GM23338 (cell line): Measurements from ENCODE around the gene MACROD1. TPM values are rescaled to one million over a fixed set of nuclear protein-coding genes. Genes with fewer than 3 reads are reported as not detected.

ENCODE experiments used
- ATAC-seq: fragments of 200-7000 bp; cut with Tn5 transposase; 3 replicates; pipeline ENCODE4 v1.9.1; 2020
- DNase-seq: peaks from one replicate; pipeline ENCODE4 v3.0.0-alpha.2; 2015; ENCODE audit warnings: low spot score
- H2AFZ ChIP-seq: fragments of 200-600 bp; sonication (generic); 2 replicates; pipeline ENCODE4 v1.8.0; 2016; ENCODE audit warnings: antibody characterized with exemption, mild to moderate bottlenecking, moderate library complexity
- H3F3A ChIP-seq: fragments of 200-600 bp; sonication (generic); replicated peaks from 2 replicates; pipeline ENCODE4 v1.8.0; 2017; ENCODE audit warnings: antibody characterized with exemption, mixed run types, low read depth
- H3K27ac ChIP-seq: fragments of 200-600 bp; sonication (generic); 2 replicates; pipeline ENCODE4 v1.6.1; 2016; ENCODE audit warnings: low read depth
- H3K27me3 ChIP-seq: fragments of 200-600 bp; sonication (generic); 2 replicates; pipeline ENCODE4 v1.8.0; 2016; ENCODE audit warnings: mild to moderate bottlenecking, mixed run types, moderate library complexity; ENCODE audit not compliant: insufficient read depth
- H3K36me3 ChIP-seq: fragments of 200-600 bp; sonication (generic); 2 replicates; pipeline ENCODE4 v1.8.0; 2016; ENCODE audit warnings: mild to moderate bottlenecking; ENCODE audit not compliant: insufficient read depth
- H3K4me1 ChIP-seq: fragments of 200-600 bp; sonication (generic); 2 replicates; pipeline ENCODE4 v1.8.0; 2016; ENCODE audit warnings: mild to moderate bottlenecking, moderate library complexity; ENCODE audit not compliant: insufficient read depth
- H3K4me2 ChIP-seq: fragments of 200-600 bp; sonication (generic); 2 replicates; pipeline ENCODE4 v1.7.1; 2017; ENCODE audit warnings: mixed run types
- H3K4me3 ChIP-seq: fragments of 200-600 bp; sonication (generic); 2 replicates; pipeline ENCODE4 v1.6.1; 2016; ENCODE audit warnings: mixed run types
- H3K79me2 ChIP-seq: fragments of 200-600 bp; sonication (generic); replicated peaks from 2 replicates; pipeline ENCODE4 v1.8.0; 2017; ENCODE audit warnings: mild to moderate bottlenecking; ENCODE audit not compliant: insufficient read depth
- H3K9me2 ChIP-seq: fragments of 200-600 bp; sonication (generic); 2 replicates; pipeline ENCODE4 v1.8.0; 2017; ENCODE audit not compliant: insufficient read depth
- H4K20me1 ChIP-seq: fragments of 200-600 bp; sonication (generic); replicated peaks from 2 replicates; pipeline ENCODE4 v1.8.0; 2017; ENCODE audit warnings: mild to moderate bottlenecking; ENCODE audit not compliant: insufficient read depth
- H3K27ac Mint-ChIP-seq: 2 replicates; pipeline ENCODE4 v1.8.0; 2020; ENCODE audit warnings: inconsistent platforms, mild to moderate bottlenecking, moderate library complexity, mixed read lengths
- H3K27me3 Mint-ChIP-seq: 3 replicates; pipeline ENCODE4 v1.8.0; 2022; ENCODE audit warnings: low read depth, mild to moderate bottlenecking, moderate library complexity, mixed read lengths, inconsistent platforms; ENCODE audit not compliant: insufficient read depth, poor library complexity
- H3K36me3 Mint-ChIP-seq: 3 replicates; pipeline ENCODE4 v1.8.0; 2021; ENCODE audit warnings: low read depth, mild to moderate bottlenecking, inconsistent platforms, moderate library complexity, mixed read lengths
- H3K4me1 Mint-ChIP-seq: 3 replicates; pipeline ENCODE4 v1.8.0; 2020; ENCODE audit warnings: mild to moderate bottlenecking, inconsistent platforms, mixed read lengths
- H3K4me3 Mint-ChIP-seq: 3 replicates; pipeline ENCODE4 v1.8.0; 2021; ENCODE audit warnings: moderate library complexity, mild to moderate bottlenecking, inconsistent platforms, mixed read lengths
- H3K9me3 Mint-ChIP-seq: 3 replicates; pipeline ENCODE4 v1.8.0; 2020; ENCODE audit warnings: moderate library complexity, mild to moderate bottlenecking, inconsistent platforms, mixed read lengths
- CREB1 ChIP-seq: fragments of 250-450 bp; sonication (Bioruptor Pico); IDR thresholded peaks from 2 replicates; pipeline ENCODE4 v1.5.0; 2020; ENCODE audit warnings: low read depth, mild to moderate bottlenecking, moderate library complexity
- EZH2 ChIP-seq: fragments of 200-600 bp; sonication (generic); IDR thresholded peaks from one replicate; pipeline ENCODE4 v1.8.0; 2017; ENCODE audit warnings: antibody characterized with exemption, mild to moderate bottlenecking, low read depth; ENCODE audit not compliant: unreplicated experiment
- JUNB ChIP-seq: IDR thresholded peaks from one replicate; pipeline ENCODE4 v1.6.1; 2016; ENCODE audit warnings: antibody characterized with exemption; ENCODE audit not compliant: unreplicated experiment
- NANOG ChIP-seq: IDR thresholded peaks from 2 replicates; pipeline ENCODE4 v1.6.1; 2016; ENCODE audit warnings: antibody characterized with exemption, borderline replicate concordance
- POLR2AphosphoS5 ChIP-seq: IDR thresholded peaks from 2 replicates; pipeline ENCODE4 v1.6.1; 2016; ENCODE audit warnings: antibody characterized with exemption, low read depth
- STAT1 ChIP-seq: IDR thresholded peaks from one replicate; pipeline ENCODE4 v1.6.1; 2016; ENCODE audit warnings: antibody characterized with exemption; ENCODE audit not compliant: unreplicated experiment
- ZNF114 ChIP-seq: fragments of 250-450 bp; sonication (Bioruptor Pico); IDR thresholded peaks from 2 replicates; pipeline ENCODE4 v1.5.0; 2020; ENCODE audit warnings: mild to moderate bottlenecking, moderate library complexity
- polyA plus RNA-seq: library from polyadenylated mRNA; unstranded; fragments of >200 nt; fragmentation: Nextera tagmentation; extraction: Ambion mirVana; gene quantifications from 2 replicates; pipeline ENCODE4 v1.2.1, GENCODE V29; 2016
- total RNA-seq: library from RNA; depleted of rRNA; stranded (reverse); fragments of >200 nt; shearing (Covaris generic); gene quantifications from 2 replicates; pipeline ENCODE4 v1.2.3, GENCODE V29; 2014
- TF ChIP-seq, protein P1 (sequence below): IDR thresholded peaks from one replicate; pipeline ENCODE4 v1.6.1; 2018; ENCODE audit warnings: antibody characterized with exemption; ENCODE audit not compliant: unreplicated experiment
- TF ChIP-seq, protein P2 (sequence below), 2 experiments: fragments of 200-600 bp in 1 of 2; sonication (generic) in 1 of 2; conservative IDR thresholded peaks; 2 replicates each; pipeline versions ENCODE4 v1.5.1 to v1.6.1; 2016 to 2017; ENCODE audit warnings: antibody characterized with exemption in 2 of 2, low read depth in 2 of 2, mild to moderate bottlenecking in 2 of 2, moderate library complexity in 1 of 2

Gene MACROD1
- total and polyA plus RNA-seq, 2 experiments from 2014 or later = 33.0 to 51.6 TPM

DNA sequence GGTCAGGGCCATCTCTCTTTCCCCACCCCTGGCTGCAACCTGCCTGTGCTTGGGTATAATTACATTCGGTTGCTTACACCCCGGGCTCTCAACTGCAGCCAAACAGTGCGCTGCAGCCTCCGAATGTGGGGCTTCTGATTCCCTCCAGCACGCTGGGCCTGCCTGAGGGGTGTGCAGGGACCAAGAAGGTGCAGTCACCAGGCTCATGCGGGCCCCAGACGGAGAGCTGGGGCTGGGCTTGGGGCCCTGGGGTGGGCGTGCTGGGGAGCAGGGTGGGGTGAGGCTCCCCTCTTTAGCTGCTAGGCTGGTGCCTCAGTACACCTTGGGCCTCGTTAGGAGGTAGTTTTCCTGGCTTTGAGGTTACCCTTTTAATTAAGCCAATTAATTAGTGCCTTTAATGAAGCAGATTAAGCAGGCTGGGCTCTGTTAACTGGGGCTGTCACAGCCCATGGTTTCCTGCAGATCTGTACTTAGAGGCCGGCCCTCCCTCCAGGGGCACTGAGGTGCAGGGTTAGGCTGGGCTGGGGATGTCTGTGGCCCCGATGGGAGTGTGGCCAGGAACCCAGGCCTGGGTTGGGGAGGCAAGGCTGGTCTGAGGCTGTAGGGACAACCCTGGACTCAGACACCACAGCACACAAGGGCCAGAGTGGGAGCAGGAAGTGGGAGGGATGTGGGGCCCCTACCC is 112.8 kb downstream of the MACROD1 start:
- H3F3A ChIP-seq = 0 out of 2 replicates have a peak, but pooled peaks cover 11% of the 10 kb centered on the region
- Mint-ChIP-seq H3K4me3 (no peak overlapping the region), H3K4me1 (peaks cover 27% of the 10 kb centered on the region), H3K9me3 (no peaks in the 10 kb centered on the region), H3K36me3 (no peaks in the 10 kb centered on the region), H3K27ac (no peak overlapping the region), H3K27me3 (peaks cover 39% of the 10 kb centered on the region)
- H4K20me1 ChIP-seq = no peaks in the 10 kb centered on the region; the same call in 1 of the 2 replicates
- no peak overlapping the region for H2AFZ ChIP-seq
- no peaks in the 10 kb centered on the region for H3K36me3 ChIP-seq
- H3K27me3 ChIP-seq = peaks cover 90% of the 10 kb centered on the region
- DNase-seq (no peak), ATAC-seq (peak; percentile 24)
- peak overlapping the region; percentile 55; the same call in 1 of the 2 replicates for H3K4me2 ChIP-seq
- H3K9me2 ChIP-seq = no peaks in the 10 kb centered on the region
- H3K79me2 ChIP-seq = no peaks in the 10 kb centered on the region
- H3K4me1 ChIP-seq = peaks cover 14% of the 10 kb centered on the region; the same call in 1 of the 2 replicates
- no peak overlapping the region for H3K4me3 ChIP-seq
- no peak for TF ChIP-seq STAT1
- no peak for TF ChIP-seq POLR2AphosphoS5
- no peak for TF ChIP-seq ZNF114 (CRISPR knock-in tag)
- no peak for TF ChIP-seq JUNB
- no peak for TF ChIP-seq EZH2
- H3K27ac ChIP-seq = no peak overlapping the region

DNA sequence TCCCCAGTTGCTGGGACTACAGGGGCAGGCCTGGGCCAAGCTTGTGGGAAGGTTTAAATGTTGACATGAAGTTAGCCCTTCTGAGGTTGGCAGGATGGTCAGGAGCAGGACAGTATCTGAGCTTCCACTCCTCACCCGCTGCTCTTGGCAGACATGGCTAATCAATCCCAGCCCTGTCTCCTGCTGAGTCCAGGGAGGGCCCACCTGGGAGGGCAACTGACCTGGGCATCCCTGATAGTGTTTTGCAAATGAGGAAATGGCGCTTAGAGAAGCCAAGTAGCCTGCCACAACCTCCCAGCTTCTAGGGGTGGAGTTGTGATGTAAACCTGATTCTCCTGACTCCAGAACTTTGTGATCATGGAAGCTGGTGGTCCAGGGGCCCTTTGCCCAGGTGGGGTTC is 113.5 kb downstream of the MACROD1 start:
- peaks cover 88% of the 10 kb centered on the region for H3K27me3 ChIP-seq
- Mint-ChIP-seq H3K27me3 (peaks cover 40% of the 10 kb centered on the region), H3K4me1 (peaks cover 27% of the 10 kb centered on the region), H3K4me3 (no peak overlapping the region), H3K27ac (no peak overlapping the region), H3K9me3 (no peaks in the 10 kb centered on the region), H3K36me3 (no peaks in the 10 kb centered on the region)
- H3K9me2 ChIP-seq = no peaks in the 10 kb centered on the region
- H3K27ac ChIP-seq = no peak overlapping the region
- 0 out of 2 replicates have a peak, but pooled peaks cover 11% of the 10 kb centered on the region for H3F3A ChIP-seq
- no peaks in the 10 kb centered on the region for H3K79me2 ChIP-seq
- DNase-seq (no peak), ATAC-seq (no peak)
- H4K20me1 ChIP-seq = no peaks in the 10 kb centered on the region; the same call in 1 of the 2 replicates
- no peak overlapping the region for H3K4me3 ChIP-seq
- H3K4me1 ChIP-seq = peaks cover 14% of the 10 kb centered on the region; the same call in 1 of the 2 replicates
- H2AFZ ChIP-seq = no peak overlapping the region
- H3K4me2 ChIP-seq = no peak overlapping the region
- no peaks in the 10 kb centered on the region for H3K36me3 ChIP-seq
- TF ChIP-seq STAT1 = no peak
- TF ChIP-seq, protein P1, sequence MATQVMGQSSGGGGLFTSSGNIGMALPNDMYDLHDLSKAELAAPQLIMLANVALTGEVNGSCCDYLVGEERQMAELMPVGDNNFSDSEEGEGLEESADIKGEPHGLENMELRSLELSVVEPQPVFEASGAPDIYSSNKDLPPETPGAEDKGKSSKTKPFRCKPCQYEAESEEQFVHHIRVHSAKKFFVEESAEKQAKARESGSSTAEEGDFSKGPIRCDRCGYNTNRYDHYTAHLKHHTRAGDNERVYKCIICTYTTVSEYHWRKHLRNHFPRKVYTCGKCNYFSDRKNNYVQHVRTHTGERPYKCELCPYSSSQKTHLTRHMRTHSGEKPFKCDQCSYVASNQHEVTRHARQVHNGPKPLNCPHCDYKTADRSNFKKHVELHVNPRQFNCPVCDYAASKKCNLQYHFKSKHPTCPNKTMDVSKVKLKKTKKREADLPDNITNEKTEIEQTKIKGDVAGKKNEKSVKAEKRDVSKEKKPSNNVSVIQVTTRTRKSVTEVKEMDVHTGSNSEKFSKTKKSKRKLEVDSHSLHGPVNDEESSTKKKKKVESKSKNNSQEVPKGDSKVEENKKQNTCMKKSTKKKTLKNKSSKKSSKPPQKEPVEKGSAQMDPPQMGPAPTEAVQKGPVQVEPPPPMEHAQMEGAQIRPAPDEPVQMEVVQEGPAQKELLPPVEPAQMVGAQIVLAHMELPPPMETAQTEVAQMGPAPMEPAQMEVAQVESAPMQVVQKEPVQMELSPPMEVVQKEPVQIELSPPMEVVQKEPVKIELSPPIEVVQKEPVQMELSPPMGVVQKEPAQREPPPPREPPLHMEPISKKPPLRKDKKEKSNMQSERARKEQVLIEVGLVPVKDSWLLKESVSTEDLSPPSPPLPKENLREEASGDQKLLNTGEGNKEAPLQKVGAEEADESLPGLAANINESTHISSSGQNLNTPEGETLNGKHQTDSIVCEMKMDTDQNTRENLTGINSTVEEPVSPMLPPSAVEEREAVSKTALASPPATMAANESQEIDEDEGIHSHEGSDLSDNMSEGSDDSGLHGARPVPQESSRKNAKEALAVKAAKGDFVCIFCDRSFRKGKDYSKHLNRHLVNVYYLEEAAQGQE = no peak
- TF ChIP-seq ZNF114 (CRISPR knock-in tag) = no peak
- TF ChIP-seq NANOG = no peak
- no peak for TF ChIP-seq POLR2AphosphoS5
- no peak for TF ChIP-seq EZH2
- TF ChIP-seq, protein P2, sequence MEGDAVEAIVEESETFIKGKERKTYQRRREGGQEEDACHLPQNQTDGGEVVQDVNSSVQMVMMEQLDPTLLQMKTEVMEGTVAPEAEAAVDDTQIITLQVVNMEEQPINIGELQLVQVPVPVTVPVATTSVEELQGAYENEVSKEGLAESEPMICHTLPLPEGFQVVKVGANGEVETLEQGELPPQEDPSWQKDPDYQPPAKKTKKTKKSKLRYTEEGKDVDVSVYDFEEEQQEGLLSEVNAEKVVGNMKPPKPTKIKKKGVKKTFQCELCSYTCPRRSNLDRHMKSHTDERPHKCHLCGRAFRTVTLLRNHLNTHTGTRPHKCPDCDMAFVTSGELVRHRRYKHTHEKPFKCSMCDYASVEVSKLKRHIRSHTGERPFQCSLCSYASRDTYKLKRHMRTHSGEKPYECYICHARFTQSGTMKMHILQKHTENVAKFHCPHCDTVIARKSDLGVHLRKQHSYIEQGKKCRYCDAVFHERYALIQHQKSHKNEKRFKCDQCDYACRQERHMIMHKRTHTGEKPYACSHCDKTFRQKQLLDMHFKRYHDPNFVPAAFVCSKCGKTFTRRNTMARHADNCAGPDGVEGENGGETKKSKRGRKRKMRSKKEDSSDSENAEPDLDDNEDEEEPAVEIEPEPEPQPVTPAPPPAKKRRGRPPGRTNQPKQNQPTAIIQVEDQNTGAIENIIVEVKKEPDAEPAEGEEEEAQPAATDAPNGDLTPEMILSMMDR (conservative IDR thresholded peaks at IDR 0.05; ENCODE audit: low read depth in 2 of 2) = no peak
- TF ChIP-seq CREB1 = no peak
